GM20000 (cell line): Measurements from ENCODE around the gene ME3.

Source experiments
- DNase-seq: peaks from one replicate; pipeline ENCODE4 v3.0.0; 2012; ENCODE audit warnings: low spot score
- CTCF ChIP-seq: IDR thresholded peaks from 2 replicates; pipeline ENCODE4 v1.5.1; 2012; ENCODE audit warnings: mild to moderate bottlenecking, control low read depth; ENCODE audit errors: extremely low read depth, missing control alignments

ME3 gene

DNA sequence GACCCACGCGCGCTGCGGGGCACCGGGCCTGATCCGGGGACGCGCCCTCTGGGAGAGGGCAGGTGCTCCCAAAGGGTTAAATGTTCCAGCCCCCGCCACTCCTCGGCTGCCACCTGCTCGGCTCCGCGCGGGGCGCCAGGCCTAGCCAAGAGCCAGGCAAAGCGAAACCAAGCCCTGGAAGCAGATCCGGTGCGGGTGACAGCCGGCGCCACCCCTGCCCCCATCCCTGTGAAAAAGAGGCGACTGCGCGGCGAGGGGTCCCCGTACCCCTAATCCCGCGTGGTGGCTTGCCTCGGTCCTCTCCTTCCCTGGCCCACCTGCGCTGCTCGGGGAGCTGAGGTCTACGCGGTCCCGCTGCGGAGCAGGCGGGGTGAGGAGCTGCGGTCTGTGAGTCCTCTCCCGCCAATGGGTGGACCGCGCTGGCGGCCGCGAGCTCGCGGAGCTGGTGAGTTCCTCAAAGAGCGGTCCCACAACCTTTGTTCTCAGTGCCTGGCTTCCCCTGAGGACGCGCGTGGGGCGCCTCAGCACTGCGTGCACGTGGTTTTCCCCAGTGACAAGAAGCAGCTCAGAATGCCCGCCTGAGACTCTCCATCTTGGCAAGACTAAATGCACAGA, at the start of gene ME3:
ME3 (minus strand) TSS at position 610 of the 615 bp plus-strand sequence.
- no peak for TF ChIP-seq CTCF
- peak; percentile 27 for DNase-seq

GRCh38 chr11:86722006-86722405, 49.6 kb upstream of the ME3 start:
- no peak for TF ChIP-seq CTCF
- no peak for DNase-seq

DNA sequence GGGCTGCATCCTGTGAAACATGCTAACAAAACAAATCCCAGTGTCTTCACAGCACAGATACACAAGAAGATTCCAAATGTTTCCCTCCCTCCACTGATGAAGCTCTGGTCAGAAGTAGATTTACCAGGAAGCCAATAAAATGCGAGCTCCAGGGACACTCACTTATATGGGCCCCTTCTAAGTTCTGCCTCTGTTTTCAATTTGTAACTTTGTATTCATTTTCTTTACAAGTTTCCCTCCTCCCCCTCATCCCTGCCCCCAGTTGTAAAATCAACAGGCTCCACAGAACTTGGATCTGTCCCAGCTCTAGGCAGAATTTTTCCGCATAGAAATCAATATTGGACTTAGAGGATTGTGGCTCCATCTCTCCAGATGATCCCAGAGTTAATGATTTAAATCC, 48.1 kb upstream of the ME3 start:
- no peak for DNase-seq
- no peak for TF ChIP-seq CTCF

DNA sequence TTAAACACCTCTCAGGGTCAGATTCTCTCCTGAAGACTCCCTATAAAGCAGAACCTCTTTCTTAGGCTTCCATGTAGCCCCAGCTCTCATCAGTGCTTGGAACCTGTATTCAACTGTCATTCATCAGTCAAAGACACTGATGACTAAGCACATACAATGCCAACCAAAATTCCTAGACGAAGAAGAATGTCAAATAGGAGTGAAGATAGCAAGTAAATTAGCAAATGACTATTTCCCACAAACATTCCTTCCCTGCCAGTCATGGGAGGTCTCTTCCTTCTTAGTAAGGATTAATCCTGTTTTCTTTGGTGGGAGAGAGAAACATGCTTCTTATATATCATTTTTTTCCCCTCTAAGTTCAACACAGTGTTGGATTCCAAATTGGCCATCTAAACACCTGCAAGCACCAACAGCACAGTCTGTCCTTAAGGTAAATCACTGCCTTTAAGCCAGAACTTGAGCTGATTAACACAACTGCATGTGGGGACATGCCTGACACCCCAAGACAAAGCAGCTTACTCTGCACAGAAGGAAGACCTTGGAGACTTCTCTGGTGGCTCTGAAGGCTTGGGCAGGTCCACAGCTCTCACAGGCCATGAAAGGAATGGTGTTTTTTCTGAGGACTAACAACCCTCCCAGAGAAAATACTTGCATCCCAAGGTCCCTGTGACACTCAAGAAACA, 47.5 kb upstream of the ME3 start:
- DNase-seq: no peak
- no peak for TF ChIP-seq CTCF

DNA sequence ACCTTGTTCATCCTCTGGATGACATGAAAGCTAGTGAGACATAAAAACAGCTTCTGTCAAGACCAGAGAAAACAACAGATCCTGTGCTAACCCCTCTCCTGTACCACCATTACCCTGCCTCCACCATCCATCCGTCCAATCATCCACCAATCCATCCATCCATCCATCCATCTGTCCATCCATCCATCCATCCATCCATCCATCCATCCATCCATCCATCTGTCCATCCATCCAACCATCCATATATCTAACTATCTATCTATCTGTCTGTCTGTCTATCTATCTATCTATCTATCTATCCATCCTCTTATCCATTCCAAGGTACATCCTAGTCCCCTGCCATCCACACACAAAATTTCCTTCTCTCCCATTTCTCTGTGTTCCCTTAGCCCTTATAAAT, 46.6 kb upstream of the ME3 start:
- TF ChIP-seq CTCF: no peak
- DNase-seq: no peak

GRCh38 chr11:86718521-86718920, 46.1 kb upstream of the ME3 start:
- DNase-seq: no peak
- no peak for TF ChIP-seq CTCF

- no peak for DNase-seq
- TF ChIP-seq CTCF: no peak
Observed at GRCh38 chr11:86717817-86718501, 45.5 kb upstream of the ME3 start.
